ENCODE results near the gene ATP8A2. TPM values are rescaled to one million over a fixed set of nuclear protein-coding genes. Genes with fewer than 3 reads are reported as not detected.
"Not testable (repeated sequence)": the region's sequence is repeated elsewhere in the genome, so short reads cannot be mapped to it uniquely, and the experiment has no call there.

Gene ATP8A2
- total RNA-seq, 3 donors from 2014 or later = under 0.01 to 1.0 (median under 0.01) TPM

- intact Hi-C loops (cut with DNase I; ENCODE audit: low total_unique reads) = no loop called here
- peaks cover 0 to 8% of the 10 kb centered on the region in 2 donors for H3K9me3 ChIP-seq
- H3K4me3 ChIP-seq = no peak overlapping the region
- no peaks in the 10 kb centered on the region for H3K36me3 ChIP-seq
- no peak for DNase-seq (ENCODE audit: low spot score in 2 of 2)
- H3K27ac ChIP-seq = no peak overlapping the region
- TF ChIP-seq CTCF (IDR thresholded peaks at IDR 0.05) = no peak
- no peak for TF ChIP-seq POLR2AphosphoS5 (IDR thresholded peaks at IDR 0.05)
- no peaks in the 10 kb centered on the region for H3K27me3 ChIP-seq
- H3K4me1 ChIP-seq = no peaks in the 10 kb centered on the region
Measured at GRCh38 chr13:25807562-25807961, 435.8 kb downstream of the ATP8A2 start.

- H3K36me3 ChIP-seq = no peaks in the 10 kb centered on the region
- DNase-seq (ENCODE audit: low spot score in 2 of 2) = no peak
- TF ChIP-seq POLR2AphosphoS5 (IDR thresholded peaks at IDR 0.05) (no peak), CTCF (IDR thresholded peaks at IDR 0.05) (no peak), POLR2A (IDR thresholded peaks at IDR 0.05) (no peak)
- intact Hi-C loops (cut with DNase I; ENCODE audit: low total_unique reads) = no loop called here
- H3K9me3 ChIP-seq = peaks cover 0 to 8% of the 10 kb centered on the region in 2 donors
- no peak overlapping the region for H3K27ac ChIP-seq
- no peak overlapping the region for H3K4me3 ChIP-seq
- H3K27me3 ChIP-seq = no peaks in the 10 kb centered on the region
- no peaks in the 10 kb centered on the region for H3K4me1 ChIP-seq
Measured at GRCh38 chr13:25811506-25811905, 439.7 kb downstream of the ATP8A2 start.

- Histone ChIP-seq H3K36me3 (no peaks in the 10 kb centered on the region), H3K9me3 (peaks cover 0 to 8% of the 10 kb centered on the region in 2 donors), H3K27me3 (no peaks in the 10 kb centered on the region), H3K27ac (no peak overlapping the region), H3K4me3 (no peak overlapping the region), H3K4me1 (no peaks in the 10 kb centered on the region)
- intact Hi-C loops (cut with DNase I; ENCODE audit: low total_unique reads) = no loop called here
- DNase-seq (ENCODE audit: low spot score in 2 of 2) = no peak
- TF ChIP-seq CTCF (IDR thresholded peaks at IDR 0.05) = no peak
- TF ChIP-seq POLR2AphosphoS5 (IDR thresholded peaks at IDR 0.05) = no peak
- no peak for TF ChIP-seq POLR2A (IDR thresholded peaks at IDR 0.05)
Measured at GRCh38 chr13:25816239-25816638, 444.5 kb downstream of the ATP8A2 start.

- H3K4me3 ChIP-seq = no peak overlapping the region
- intact Hi-C loops (cut with DNase I; ENCODE audit: low total_unique reads) = no loop called here
- TF ChIP-seq POLR2AphosphoS5 (IDR thresholded peaks at IDR 0.05) = no peak
- TF ChIP-seq CTCF (IDR thresholded peaks at IDR 0.05) = no peak
- TF ChIP-seq POLR2A (IDR thresholded peaks at IDR 0.05) = no peak
- H3K4me1 ChIP-seq = no peaks in the 10 kb centered on the region
- DNase-seq (ENCODE audit: low spot score in 2 of 2) = no peak
- no peaks in the 10 kb centered on the region for H3K27me3 ChIP-seq
- H3K9me3 ChIP-seq = no peaks in the 10 kb centered on the region
- no peak overlapping the region for H3K27ac ChIP-seq
- H3K36me3 ChIP-seq = no peaks in the 10 kb centered on the region
Measured at GRCh38 chr13:25819856-25820530, 448.2 kb downstream of the ATP8A2 start.

- intact Hi-C loops (cut with DNase I; ENCODE audit: low total_unique reads) = no loop called here
- H3K36me3 ChIP-seq = no peaks in the 10 kb centered on the region
- H3K4me1 ChIP-seq = no peaks in the 10 kb centered on the region
- TF ChIP-seq CTCF (IDR thresholded peaks at IDR 0.05) (no peak), POLR2AphosphoS5 (IDR thresholded peaks at IDR 0.05) (no peak)
- DNase-seq (ENCODE audit: low spot score in 2 of 2) = no peak
- no peak overlapping the region for H3K27ac ChIP-seq
- H3K9me3 ChIP-seq = no peaks in the 10 kb centered on the region
- no peak overlapping the region for H3K4me3 ChIP-seq
- no peaks in the 10 kb centered on the region for H3K27me3 ChIP-seq
Measured at GRCh38 chr13:25821776-25822175, 450.0 kb downstream of the ATP8A2 start.

- H3K4me3 ChIP-seq; DNase-seq (ENCODE audit: low spot score in 2 of 2); intact Hi-C loops (cut with DNase I; ENCODE audit: low total_unique reads); H3K27ac ChIP-seq; H3K27me3 ChIP-seq; H3K36me3 ChIP-seq; H3K4me1 ChIP-seq; H3K9me3 ChIP-seq: not testable (repeated sequence)
Measured at GRCh38 chr13:25827221-25827620, 455.4 kb downstream of the ATP8A2 start.
